Cardiac muscle cell (in vitro differentiated cells and primary cell): ENCODE measurements around the gene FAM174B. TPM values are rescaled to one million over a fixed set of nuclear protein-coding genes. Genes with fewer than 3 reads are reported as not detected.

Source experiments
- DNase-seq, 2 donors: peaks; one replicate each; pipeline versions ENCODE4 v3.0.0 to v3.0.0-alpha.2; 2010 to 2017; ENCODE audit warnings: low read depth in 1 of 2, low spot score in 1 of 2
- H3K27ac ChIP-seq: fragments of 200-600 bp; sonication (generic); 2 replicates; pipeline ENCODE4 v1.5.1; 2016
- H3K27me3 ChIP-seq: fragments of 200-600 bp; sonication (generic); 2 replicates; pipeline ENCODE4 v1.6.0; 2016; ENCODE audit warnings: control low read depth
- H3K36me3 ChIP-seq: fragments of 200-600 bp; sonication (generic); 2 replicates; pipeline ENCODE4 v1.5.1; 2016; ENCODE audit warnings: control low read depth
- H3K4me1 ChIP-seq: fragments of 200-600 bp; sonication (generic); 2 replicates; pipeline ENCODE4 v1.8.1; 2017; ENCODE audit warnings: low read depth, mild to moderate bottlenecking, mixed run types
- H3K4me3 ChIP-seq: fragments of 200-600 bp; sonication (generic); 2 replicates; pipeline ENCODE4 v1.5.1; 2016; ENCODE audit warnings: mild to moderate bottlenecking
- H3K9me3 ChIP-seq: fragments of 200-600 bp; sonication (generic); 2 replicates; pipeline ENCODE4 v1.5.1; 2017; ENCODE audit warnings: low read depth, mild to moderate bottlenecking, control low read depth
- CTCF ChIP-seq: IDR thresholded peaks from 2 replicates; pipeline ENCODE4 v1.5.1; 2012; ENCODE audit warnings: low read depth, mild to moderate bottlenecking, low read length
- polyA plus RNA-seq: library from polyadenylated mRNA; unstranded; fragments of >200 nt; fragmentation: Nextera tagmentation; extraction: Ambion mirVana; gene quantifications from 2 replicates; pipeline ENCODE4 v1.2.1, GENCODE V29; 2016
- total RNA-seq: library from RNA; depleted of rRNA; stranded (reverse); fragments of >200 nt; gene quantifications from 2 replicates; pipeline ENCODE4 v1.2.3, GENCODE V29; 2016

FAM174B gene
- total and polyA plus RNA-seq, 2 experiments from 2014 or later = 9.3 to 30.2 TPM

- H3K27ac ChIP-seq = no peak overlapping the region
- no peaks in the 10 kb centered on the region for H3K27me3 ChIP-seq
- peaks cover 7% of the 10 kb centered on the region for H3K4me1 ChIP-seq
- no peaks in the 10 kb centered on the region for H3K36me3 ChIP-seq
- H3K4me3 ChIP-seq = no peak overlapping the region
- TF ChIP-seq CTCF = no peak
- no peaks in the 10 kb centered on the region for H3K9me3 ChIP-seq
- DNase-seq = no peak
These were observed 72.2 kb downstream of the FAM174B start for GRCh38 chr15:92583096-92584034.

DNA sequence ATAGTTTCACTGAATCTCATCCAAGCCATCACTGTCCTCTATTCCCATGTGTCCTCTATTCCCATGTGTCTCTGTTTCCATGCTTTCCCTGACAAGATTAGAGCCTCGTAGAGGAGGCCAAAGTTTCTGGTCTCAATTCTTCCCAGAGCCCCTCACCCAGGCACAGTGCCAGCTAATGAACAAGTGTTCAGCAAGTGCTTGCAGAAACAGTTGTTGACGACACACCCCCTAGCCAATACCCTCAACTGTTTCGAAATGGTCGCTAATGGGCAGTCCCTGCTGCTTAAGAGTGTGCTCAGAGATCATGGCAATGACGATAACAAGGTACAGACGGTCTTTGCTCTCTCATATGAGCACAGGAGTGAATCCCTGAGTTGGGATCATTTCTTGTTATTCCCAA is 73.4 kb downstream of the FAM174B start:
- H3K27me3 ChIP-seq = no peaks in the 10 kb centered on the region
- H3K4me1 ChIP-seq = peaks cover 7% of the 10 kb centered on the region
- no peak for DNase-seq
- H3K36me3 ChIP-seq = no peaks in the 10 kb centered on the region
- no peak overlapping the region for H3K4me3 ChIP-seq
- no peak overlapping the region for H3K27ac ChIP-seq
- TF ChIP-seq CTCF = no peak
- no peaks in the 10 kb centered on the region for H3K9me3 ChIP-seq

- no peak for TF ChIP-seq CTCF
- no peaks in the 10 kb centered on the region for H3K9me3 ChIP-seq
- H3K36me3 ChIP-seq = no peaks in the 10 kb centered on the region
- H3K27ac ChIP-seq = no peak overlapping the region
- DNase-seq = no peak
- no peaks in the 10 kb centered on the region for H3K4me1 ChIP-seq
- H3K4me3 ChIP-seq = no peak overlapping the region
- H3K27me3 ChIP-seq = no peaks in the 10 kb centered on the region
These were observed 74.6 kb downstream of the FAM174B start for GRCh38 chr15:92580933-92581445.

GRCh38 chr15:92580521-92580920 is 75.1 kb downstream of the FAM174B start:
- Histone ChIP-seq H3K36me3 (no peaks in the 10 kb centered on the region), H3K27me3 (no peaks in the 10 kb centered on the region), H3K9me3 (no peaks in the 10 kb centered on the region), H3K4me3 (no peak overlapping the region), H3K4me1 (no peaks in the 10 kb centered on the region), H3K27ac (no peak overlapping the region)
- no peak for DNase-seq
- TF ChIP-seq CTCF = no peak

DNA sequence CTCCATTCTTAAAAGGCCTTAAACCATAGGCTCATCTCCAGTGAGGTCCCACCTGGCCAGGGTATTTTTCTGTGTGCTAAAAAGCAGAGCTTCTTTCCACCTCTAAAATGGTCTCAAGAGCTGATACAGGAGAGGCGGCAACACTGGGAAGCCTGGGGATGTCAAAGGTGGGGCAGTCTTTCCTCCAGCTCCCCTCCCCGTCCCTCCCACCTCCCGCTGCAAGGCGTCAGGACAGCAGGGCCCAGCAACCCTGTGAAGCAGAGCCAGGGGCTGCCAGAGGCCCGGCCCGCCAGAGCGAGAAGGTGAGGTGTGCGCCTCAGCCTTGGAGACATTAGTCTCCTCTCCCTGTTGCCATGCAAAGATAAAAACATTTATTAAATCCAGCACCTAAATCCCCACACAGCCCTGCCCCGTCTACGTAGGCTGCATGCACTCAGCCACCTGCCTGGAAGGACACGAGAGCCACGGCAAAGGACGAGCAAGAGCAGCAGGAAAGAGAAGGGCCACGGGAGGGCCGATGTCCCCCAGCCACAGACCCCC is 75.6 kb downstream of the FAM174B start:
- no peak overlapping the region for H3K27ac ChIP-seq
- no peaks in the 10 kb centered on the region for H3K27me3 ChIP-seq
- no peaks in the 10 kb centered on the region for H3K36me3 ChIP-seq
- H3K4me1 ChIP-seq = no peaks in the 10 kb centered on the region
- H3K9me3 ChIP-seq = no peaks in the 10 kb centered on the region
- no peak for TF ChIP-seq CTCF
- DNase-seq = no peak
- no peak overlapping the region for H3K4me3 ChIP-seq
